Mammary epithelial cell (primary cell): ENCODE data around the gene FAM107A.

ENCODE experiments used
- EZH2 ChIP-seq: IDR thresholded peaks from 2 replicates; pipeline ENCODE4 v1.6.1; 2012; ENCODE audit warnings: low read length, inconsistent platforms, borderline replicate concordance
- TF ChIP-seq, protein P1 (sequence below), 2 donors: IDR thresholded peaks in 1 of 2; conservative IDR thresholded peaks in 1 of 2; 2 replicates each; pipeline ENCODE4 v1.5.1; 2011 to 2012; ENCODE audit warnings: inconsistent platforms in 2 of 2, low read length in 2 of 2, mild to moderate bottlenecking in 2 of 2, control low read depth in 1 of 2, low read depth in 1 of 2; ENCODE audit not compliant: insufficient read depth in 1 of 2; ENCODE audit errors: extremely low read depth in 1 of 2

DNA sequence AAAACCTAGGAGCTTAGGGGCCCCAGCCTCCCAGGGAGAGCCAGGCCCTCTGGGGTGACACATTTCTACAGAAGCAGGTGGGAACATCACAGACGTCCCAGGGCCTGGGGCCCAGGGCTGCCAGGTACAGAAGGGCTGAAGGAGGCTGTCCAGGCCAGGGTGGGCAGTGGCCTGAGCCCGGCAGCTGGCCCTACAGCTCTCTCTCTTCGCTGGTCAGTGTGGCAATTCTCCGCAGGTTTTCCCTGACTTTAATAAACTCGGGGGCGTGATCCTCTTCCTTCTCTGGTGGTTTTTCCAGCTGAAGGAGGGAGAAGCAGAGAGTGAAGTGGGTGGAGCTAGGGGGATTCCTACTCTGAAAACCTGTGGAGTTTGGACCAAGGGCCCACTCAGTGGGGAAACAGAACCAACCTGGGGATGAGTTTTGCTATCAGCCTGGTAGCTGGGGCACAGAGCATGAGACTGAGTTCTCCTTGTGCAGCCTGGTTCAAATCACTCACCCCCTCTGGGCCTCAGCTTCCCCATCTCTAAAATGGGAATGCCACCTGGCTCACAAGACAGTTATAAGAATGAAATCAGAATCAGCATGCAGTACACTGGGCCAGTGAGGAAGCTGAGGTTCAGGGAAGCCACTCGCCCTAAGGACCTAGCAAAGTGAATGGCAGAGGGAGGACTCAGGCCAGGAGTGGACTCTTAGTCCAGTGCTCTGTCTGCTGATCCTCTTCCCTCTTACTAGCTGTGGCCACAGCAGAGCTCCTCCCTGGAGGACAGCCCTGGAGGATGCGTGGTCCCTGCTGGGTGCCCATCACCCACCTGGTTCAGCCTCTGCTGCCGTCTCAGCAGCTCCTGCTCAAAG is 10.6 kb downstream of the FAM107A start:
- TF ChIP-seq, protein P1, sequence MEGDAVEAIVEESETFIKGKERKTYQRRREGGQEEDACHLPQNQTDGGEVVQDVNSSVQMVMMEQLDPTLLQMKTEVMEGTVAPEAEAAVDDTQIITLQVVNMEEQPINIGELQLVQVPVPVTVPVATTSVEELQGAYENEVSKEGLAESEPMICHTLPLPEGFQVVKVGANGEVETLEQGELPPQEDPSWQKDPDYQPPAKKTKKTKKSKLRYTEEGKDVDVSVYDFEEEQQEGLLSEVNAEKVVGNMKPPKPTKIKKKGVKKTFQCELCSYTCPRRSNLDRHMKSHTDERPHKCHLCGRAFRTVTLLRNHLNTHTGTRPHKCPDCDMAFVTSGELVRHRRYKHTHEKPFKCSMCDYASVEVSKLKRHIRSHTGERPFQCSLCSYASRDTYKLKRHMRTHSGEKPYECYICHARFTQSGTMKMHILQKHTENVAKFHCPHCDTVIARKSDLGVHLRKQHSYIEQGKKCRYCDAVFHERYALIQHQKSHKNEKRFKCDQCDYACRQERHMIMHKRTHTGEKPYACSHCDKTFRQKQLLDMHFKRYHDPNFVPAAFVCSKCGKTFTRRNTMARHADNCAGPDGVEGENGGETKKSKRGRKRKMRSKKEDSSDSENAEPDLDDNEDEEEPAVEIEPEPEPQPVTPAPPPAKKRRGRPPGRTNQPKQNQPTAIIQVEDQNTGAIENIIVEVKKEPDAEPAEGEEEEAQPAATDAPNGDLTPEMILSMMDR (conservative IDR thresholded peaks at IDR 0.05 in 1 of 2, IDR thresholded peaks at IDR 0.05 in 1 of 2; ENCODE audit: extremely low read depth in 1 of 2, insufficient read depth in 1 of 2, low read depth in 1 of 2, low read length in 2 of 2) = no peak
- TF ChIP-seq EZH2 = no peak
